ENCODE results near the gene MLST8.
A peak's percentile ranks its signal among the peaks of the same experiment; 100 is the strongest.
"Not testable (repeated sequence)": the region's sequence is repeated elsewhere in the genome, so short reads cannot be mapped to it uniquely, and the experiment has no call there.

Gene MLST8

DNA sequence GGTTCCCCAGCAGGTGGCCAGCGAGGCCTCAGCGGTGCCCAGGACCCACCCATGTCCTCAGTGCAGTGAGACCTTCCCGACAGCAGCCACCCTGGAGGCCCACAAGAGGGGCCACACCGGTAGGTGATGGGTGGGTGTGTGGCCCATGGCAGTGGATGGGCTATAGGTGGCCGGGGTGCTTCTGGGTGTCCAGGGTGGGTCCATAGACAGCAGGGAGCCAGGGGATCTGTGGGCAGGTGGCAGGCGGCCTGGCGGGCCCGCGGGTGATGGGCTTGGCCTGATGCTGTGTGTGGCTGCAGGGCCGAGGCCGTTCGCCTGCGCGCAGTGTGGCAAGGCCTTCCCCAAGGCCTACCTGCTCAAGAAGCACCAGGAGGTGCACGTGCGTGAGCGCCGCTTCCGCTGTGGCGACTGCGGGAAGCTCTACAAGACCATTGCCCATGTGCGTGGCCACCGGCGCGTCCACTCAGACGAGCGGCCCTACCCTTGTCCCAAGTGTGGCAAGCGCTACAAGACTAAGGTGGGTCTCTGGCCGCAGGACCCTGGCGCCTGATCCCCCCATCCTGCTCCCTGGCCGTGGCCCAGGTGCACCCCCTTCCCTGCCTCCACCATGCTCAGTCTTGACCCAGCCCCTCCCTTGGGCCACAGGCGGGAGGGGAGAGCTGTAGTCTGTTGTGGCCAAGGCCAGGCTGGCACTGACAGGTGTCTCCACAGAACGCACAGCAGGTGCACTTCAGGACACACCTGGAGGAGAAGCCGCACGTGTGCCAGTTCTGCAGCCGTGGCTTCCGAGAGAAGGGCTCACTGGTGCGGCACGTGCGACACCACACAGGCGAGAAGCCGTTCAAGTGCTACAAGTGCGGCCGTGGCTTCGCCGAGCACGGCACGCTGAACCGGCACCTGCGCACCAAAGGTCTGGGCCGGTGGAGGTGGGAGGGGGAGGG, 28.9 kb downstream of the MLST8 start:
- DNase-seq = no peak

DNA sequence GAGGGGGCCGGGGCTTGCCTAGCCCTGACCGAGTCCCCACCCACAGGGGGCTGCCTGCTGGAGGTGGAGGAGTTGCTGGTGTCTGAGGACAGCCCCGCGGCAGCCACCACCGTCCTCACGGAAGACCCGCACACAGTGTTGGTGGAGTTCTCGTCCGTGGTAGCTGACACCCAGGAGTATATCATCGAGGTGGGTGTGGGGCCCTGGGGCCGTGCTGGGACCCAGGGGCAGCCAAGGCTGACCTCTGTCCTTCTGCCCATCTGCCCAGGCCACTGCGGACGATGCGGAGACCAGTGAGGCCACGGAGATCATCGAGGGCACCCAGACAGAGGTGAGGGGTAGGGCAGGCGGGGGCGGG, 29.5 kb downstream of the MLST8 start:
- DNase-seq = no peak

DNA sequence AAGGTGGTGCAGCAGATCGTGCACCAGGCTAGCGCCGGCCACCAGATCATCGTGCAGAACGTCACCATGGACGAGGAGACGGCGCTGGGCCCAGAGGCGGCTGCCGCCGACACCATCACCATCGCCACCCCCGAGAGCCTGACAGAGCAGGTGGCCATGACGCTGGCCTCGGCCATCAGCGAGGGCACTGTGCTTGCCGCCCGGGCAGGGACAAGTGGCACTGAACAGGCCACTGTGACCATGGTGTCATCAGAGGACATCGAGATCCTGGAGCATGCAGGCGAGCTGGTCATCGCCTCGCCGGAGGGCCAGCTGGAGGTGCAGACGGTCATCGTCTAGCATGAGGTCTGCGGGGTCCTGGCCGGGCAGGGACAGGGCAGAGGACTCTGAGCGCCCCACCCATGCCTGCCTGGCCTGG, 30.0 kb downstream of the MLST8 start:
- DNase-seq = no peak

- DNase-seq = no peak
Observed at GRCh38 chr16:2235695-2236336, 30.6 kb downstream of the MLST8 start.

DNA sequence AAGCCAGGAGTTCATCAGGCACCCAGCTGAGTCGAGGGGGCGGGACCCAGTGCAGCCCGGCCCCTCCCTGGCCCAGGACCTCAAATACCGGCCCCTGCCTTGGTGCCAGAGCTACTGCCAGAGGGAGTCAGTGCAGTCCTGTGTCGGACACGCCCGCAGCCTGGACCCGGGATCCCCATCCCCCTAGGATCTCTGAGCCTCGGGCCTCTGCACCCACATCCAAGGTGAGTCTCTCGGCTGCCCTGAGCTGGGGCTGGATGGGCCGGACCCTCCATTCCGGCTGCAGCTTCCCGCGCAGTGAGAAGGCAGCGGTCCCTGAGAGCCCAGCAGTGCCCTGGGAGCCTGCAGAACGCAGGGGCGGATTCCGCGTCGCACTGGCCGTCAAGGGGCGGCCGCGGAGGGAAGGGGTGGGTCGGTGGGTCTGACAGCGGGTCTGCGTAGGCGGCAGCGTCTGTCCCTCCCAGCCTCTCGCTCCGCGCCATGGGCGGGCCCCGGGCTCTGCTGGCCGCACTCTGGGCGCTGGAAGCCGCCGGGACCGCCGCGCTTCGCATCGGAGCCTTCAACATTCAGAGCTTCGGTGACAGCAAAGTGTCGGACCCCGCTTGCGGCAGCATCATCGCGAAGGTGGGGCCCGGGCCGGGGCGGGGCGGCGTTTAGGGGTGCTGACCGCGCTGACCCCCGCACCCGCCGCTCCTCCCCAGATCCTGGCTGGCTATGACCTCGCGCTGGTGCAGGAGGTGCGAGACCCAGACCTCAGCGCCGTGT, 31.3 kb downstream of the MLST8 start, which contains the start of gene DNASE1L2:
TSS of gene DNASE1L2 (plus strand) at position 108 of the 765 bp plus-strand sequence. CDS start at position 481, 373 bp downstream.
- no peak for DNase-seq

DNA sequence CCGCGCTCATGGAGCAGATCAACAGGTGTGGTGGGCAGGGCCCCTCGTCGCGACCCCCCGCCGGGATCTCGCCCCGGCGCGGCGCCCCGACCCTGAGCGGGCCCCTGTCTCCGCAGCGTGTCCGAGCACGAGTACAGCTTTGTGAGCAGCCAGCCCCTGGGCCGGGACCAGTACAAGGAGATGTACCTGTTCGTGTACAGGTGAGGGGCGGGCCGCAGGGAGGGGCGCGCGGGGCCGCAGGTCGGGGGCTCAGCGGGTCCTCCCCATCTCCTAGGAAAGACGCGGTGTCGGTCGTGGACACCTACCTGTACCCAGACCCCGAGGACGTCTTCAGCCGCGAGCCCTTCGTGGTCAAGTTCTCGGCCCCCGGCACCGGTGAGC, 31.8 kb downstream of the MLST8 start:
- no peak for DNase-seq

GRCh38 chr16:2237493-2238149, 32.4 kb downstream of the MLST8 start:
- DNase-seq = no peak

- DNase-seq = no peak
Observed at GRCh38 chr16:2238150-2238837, 33.0 kb downstream of the MLST8 start.

DNA sequence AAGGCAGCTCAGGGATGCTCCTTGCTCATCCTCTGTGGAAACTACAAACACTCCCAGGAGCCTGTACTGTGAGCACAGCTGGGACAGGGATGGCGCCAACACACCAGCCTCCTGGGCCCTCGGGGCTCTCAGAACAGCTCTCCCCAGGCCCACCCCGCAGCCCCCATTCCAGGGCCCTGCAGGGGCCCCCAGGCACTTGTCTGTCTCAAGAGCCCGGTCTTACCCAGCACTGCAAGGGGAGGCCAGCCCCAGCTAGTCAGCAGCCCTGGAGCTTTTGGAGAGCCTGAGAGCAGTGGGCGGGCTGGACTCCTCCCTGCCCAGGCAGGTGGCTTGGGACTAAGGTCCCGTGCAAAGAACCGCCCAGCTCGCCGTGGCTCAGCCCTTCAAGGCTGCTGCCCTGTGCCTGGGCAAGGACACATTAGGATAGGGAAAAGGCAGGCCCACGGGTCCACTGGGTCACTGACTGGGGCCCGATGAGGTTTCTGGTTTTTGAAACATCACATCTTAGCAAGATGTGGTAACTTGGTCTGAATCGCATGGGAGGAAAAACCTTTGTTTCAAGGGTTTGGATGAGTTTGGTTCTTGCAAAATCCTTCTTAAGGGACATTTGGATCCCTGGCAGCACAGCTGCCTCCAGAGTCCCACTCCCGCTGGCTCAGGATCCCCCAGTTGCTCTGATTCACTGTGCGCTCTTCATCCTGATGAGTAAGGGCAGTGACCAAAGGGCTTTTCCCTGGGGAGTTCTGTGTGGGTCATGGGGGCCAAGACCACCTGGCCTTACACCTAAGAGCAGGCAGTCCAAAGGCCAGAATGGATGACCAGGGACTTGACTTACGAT, 33.8 kb downstream of the MLST8 start:
- DNase-seq = no peak

GRCh38 chr16:2240331-2240730, 35.1 kb downstream of the MLST8 start:
- not testable (repeated sequence) for DNase-seq

GRCh38 chr16:2242598-2242997, 37.3 kb downstream of the MLST8 start:
- DNase-seq = no peak

- DNase-seq = no peak
Observed at GRCh38 chr16:2243031-2243528, 37.8 kb downstream of the MLST8 start.

- DNase-seq = no peak
Observed at GRCh38 chr16:2243781-2244180, 38.5 kb downstream of the MLST8 start.

GRCh38 chr16:2244301-2244700, 39.0 kb downstream of the MLST8 start:
- no peak for DNase-seq

DNA sequence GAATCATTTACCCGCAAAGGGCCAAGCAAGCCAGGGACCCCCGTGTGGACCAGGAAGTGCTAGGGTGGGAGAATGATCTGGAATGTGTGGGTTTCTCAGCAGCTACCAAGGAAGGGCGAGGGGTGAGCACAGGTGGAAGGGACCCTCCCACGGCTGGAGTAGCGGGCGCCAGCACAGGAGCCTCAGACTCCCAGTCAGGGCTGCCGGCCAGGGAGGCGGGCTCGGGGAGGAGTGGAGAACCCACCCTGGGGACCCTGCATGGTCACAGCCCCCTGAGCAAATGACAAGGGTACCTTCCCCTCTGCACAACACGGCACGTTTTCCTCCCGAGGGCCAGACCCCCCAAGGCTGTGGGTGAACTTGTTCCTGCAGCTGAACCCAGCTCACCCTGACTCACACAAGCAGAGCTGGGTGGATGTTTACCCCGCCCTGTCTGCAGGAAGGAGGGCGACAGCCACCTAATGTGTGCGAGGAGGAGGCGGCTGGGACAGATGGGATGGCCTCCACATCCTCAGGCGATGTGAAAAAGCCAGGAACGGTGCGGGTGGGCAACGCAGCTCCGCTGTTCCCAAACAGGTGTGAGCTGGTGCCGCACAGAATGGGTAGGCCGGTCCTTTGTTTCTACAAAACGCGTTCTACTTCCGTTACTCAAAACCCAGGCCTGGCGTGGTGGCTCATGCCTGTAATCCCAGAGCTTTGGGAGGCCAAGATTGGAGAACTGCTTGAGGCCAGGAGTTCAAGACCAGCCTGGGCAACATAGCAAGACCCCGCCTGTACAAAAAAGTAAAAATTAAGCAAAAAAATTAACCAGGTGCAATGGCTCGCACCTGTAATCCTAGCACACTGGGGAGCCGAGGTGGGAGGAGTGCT, 39.9 kb downstream of the MLST8 start:
- no peak for DNase-seq

- no peak for DNase-seq
Observed at GRCh38 chr16:2246301-2246885, 41.1 kb downstream of the MLST8 start.

- DNase-seq = peak; percentile 19
Observed at GRCh38 chr16:2250652-2251295, 45.5 kb downstream of the MLST8 start.

- peak; percentile 67 for DNase-seq
Observed at GRCh38 chr16:2251296-2252111, 46.2 kb downstream of the MLST8 start, which contains the start of gene ECI1. TSS of gene ECI1 (minus strand) at chr16:2251587. CDS start at chr16:2251566, 21 bp downstream.
